Endothelial cell of umbilical vein (primary cell): ENCODE data around the gene NCAPG2.

Experiments
- CTCF ChIP-seq, 2 donors: IDR thresholded peaks; 1 replicate in 1 of 2; 2 replicates in 1 of 2; pipeline ENCODE4 v1.5.1; 2011; ENCODE audit warnings: low read length in 2 of 2, mild to moderate bottlenecking in 2 of 2, moderate library complexity in 2 of 2, control low read depth in 1 of 2, inconsistent platforms in 1 of 2, low read depth in 1 of 2; ENCODE audit not compliant: insufficient read depth in 1 of 2; ENCODE audit errors: extremely low read depth in 1 of 2
- EZH2 ChIP-seq: IDR thresholded peaks from 2 replicates; pipeline ENCODE4 v1.6.1; 2012; ENCODE audit warnings: borderline replicate concordance, low read depth, mild to moderate bottlenecking, moderate library complexity, low read length, inconsistent platforms; ENCODE audit not compliant: severe bottlenecking
- POLR2A ChIP-seq: IDR thresholded peaks from 2 replicates; pipeline ENCODE4 v1.6.1; 2012; ENCODE audit warnings: low read depth, mild to moderate bottlenecking, control low read depth, low read length
- POLR2AphosphoS5 ChIP-seq: IDR thresholded peaks from 2 replicates; pipeline ENCODE4 v1.6.1; 2012; ENCODE audit warnings: low read depth, mild to moderate bottlenecking, control low read depth, low read length, moderate library complexity; ENCODE audit not compliant: insufficient read depth

GRCh38 chr7:158705234-158705850 is 738 bp upstream of the NCAPG2 start:
- TF ChIP-seq CTCF (IDR thresholded peaks at IDR 0.05; ENCODE audit: extremely low read depth in 1 of 2, insufficient read depth in 1 of 2, low read depth in 1 of 2, low read length in 2 of 2): no peak
- TF ChIP-seq POLR2AphosphoS5: no peak
- no peak for TF ChIP-seq POLR2A
- TF ChIP-seq EZH2: no peak
